Measurements from ENCODE around the gene LDHAL6B. TPM values are rescaled to one million over a fixed set of nuclear protein-coding genes. Genes with fewer than 3 reads are reported as not detected.

LDHAL6B gene
- total and polyA plus RNA-seq, 2 of the 8 experiments (the other 6 are each of a cell fraction or from before 2014, with no cell fraction given): not detected

DNA sequence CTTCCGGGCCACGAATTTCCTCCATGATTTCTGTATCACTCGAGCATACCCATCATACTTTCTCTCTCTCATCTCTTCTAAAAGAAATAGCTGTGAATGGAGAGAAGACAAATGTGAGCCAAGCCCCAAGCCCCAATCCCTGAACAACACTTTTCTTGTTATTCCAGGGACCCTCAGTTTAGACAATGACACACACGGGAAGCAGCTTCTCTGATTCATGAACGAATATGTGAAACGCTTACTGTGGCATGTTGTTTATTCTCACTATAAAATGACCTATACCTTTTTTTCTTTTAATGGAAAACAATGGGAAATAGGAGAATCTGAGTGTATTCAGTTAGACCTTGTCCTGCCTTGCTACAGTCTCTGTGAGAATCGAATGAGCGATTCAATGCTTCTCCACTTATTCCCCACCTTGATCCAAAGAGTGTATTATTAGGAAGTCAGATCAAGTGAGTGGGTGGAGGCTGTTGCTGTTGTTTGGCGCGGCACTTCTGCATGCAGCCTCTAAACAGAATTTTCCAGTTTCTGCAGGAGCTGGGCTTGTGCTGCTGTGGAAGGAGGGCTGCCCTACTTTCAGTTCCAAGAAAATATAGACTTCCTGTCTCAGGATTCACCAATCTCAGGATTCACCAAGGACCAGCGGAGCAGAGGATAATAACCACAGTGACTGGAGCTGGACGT, 32.4 kb upstream of the LDHAL6B start:
- DNase-seq (ENCODE audit: low read depth in 1 of 2, low spot score in 2 of 2): no peak
- no peak overlapping the region for H3K4me3 ChIP-seq (ENCODE audit: extremely low read depth in 1 of 4, insufficient read depth in 2 of 4, low read depth in 3 of 4, low read length in 4 of 4)
- no peak overlapping the region for H3K14ac ChIP-seq (ENCODE audit: insufficient read length)
- no peak overlapping the region for H2BK12ac ChIP-seq (ENCODE audit: low read depth, low read length)
- H2BK20ac ChIP-seq (ENCODE audit: low read length): no peak overlapping the region
- no peak overlapping the region for H4K8ac ChIP-seq (ENCODE audit: extremely low read depth, insufficient read depth, low read length)
- no peaks in the 10 kb centered on the region for H3K4me1 ChIP-seq (replicated peaks in 1 of 4; ENCODE audit: control insufficient read depth in 3 of 4, insufficient read depth in 4 of 4, low read length in 3 of 4)
- H3K36me3 ChIP-seq (ENCODE audit: control insufficient read depth in 2 of 4, insufficient read depth in 4 of 4, low read length in 3 of 4): peaks cover 2 to 32% (median 9%) of the 10 kb centered on the region in 4 experiments; a peak in 5 of 8 replicates
- H2AFZ ChIP-seq (ENCODE audit: low read length): no peak overlapping the region
- H4K5ac ChIP-seq (ENCODE audit: insufficient read length, low read depth, low read length): no peak overlapping the region
- no peaks in the 10 kb centered on the region for H3K27me3 ChIP-seq (replicated peaks in 1 of 4; ENCODE audit: control insufficient read depth in 3 of 4, extremely low read depth in 1 of 4, insufficient read depth in 3 of 4, low read length in 3 of 4)
- no peaks in the 10 kb centered on the region for H3K9me3 ChIP-seq (ENCODE audit: insufficient read depth in 2 of 2, low read depth in 1 of 2, low read length in 1 of 2)
- H3K18ac ChIP-seq (ENCODE audit: extremely low read depth, low read length): no peak overlapping the region
- no peak overlapping the region for H3K56ac ChIP-seq (replicated peaks; ENCODE audit: insufficient read length, low read depth, low read length)
- ChIA-PET POLR2A (ENCODE audit: partially characterized antibody) (interaction anchor here (0.9 kb wide), 1 partner anchor 319 kb away, joined by 3 read pairs; no protein-coding TSS in a partner anchor), CTCF (ENCODE audit: partially characterized antibody) (interaction anchor here (0.6 to 2.3 kb wide), 23 partner anchors 12 to 356 kb away, joined by 3 to 23 read pairs (median 4); no protein-coding TSS in a partner anchor)
- H2BK120ac ChIP-seq (replicated peaks; ENCODE audit: low read depth, low read length): no peak overlapping the region
- H3K27ac ChIP-seq (ENCODE audit: low read depth, low read length): no peak overlapping the region
- no peaks in the 10 kb centered on the region for H3K23me2 ChIP-seq (ENCODE audit: low read depth, low read length)
- H4K91ac ChIP-seq (replicated peaks; ENCODE audit: insufficient read length, low read length): no peak overlapping the region
- no peak overlapping the region for H2BK5ac ChIP-seq (ENCODE audit: low read depth, low read length)
- no peak overlapping the region for H3K9ac ChIP-seq (replicated peaks in 1 of 4; ENCODE audit: extremely low read depth in 1 of 4, low read depth in 3 of 4, low read length in 3 of 4)
- H3K23ac ChIP-seq (ENCODE audit: insufficient read length): no peak overlapping the region
- no peaks in the 10 kb centered on the region for H3K79me2 ChIP-seq (ENCODE audit: control insufficient read depth in 1 of 2, insufficient read depth in 2 of 2, low read length in 2 of 2)
- H2BK15ac ChIP-seq (ENCODE audit: low read length): no peak overlapping the region
- no peak overlapping the region for H3K4ac ChIP-seq (replicated peaks; ENCODE audit: insufficient read length, low read depth, low read length)
- no peak for FAIRE-seq
- no peak overlapping the region for H3K4me2 ChIP-seq (ENCODE audit: insufficient read depth in 1 of 2, low read depth in 2 of 2, low read length in 2 of 2)
- WGBS, 2 experiments (ENCODE audit: extremely low coverage in 1 of 2, insufficient coverage in 1 of 2, insufficient read length in 1 of 2, insufficient replicate concordance in 2 of 2, low coverage in 1 of 2, low lambda C conversion rate in 2 of 2, missing lambda C conversion rate in 1 of 2): 86% methylated on average over 12 of the region's 12 CpGs; no CpG with 5 or more reads in 1 of the 2 experiments
- no peak overlapping the region for H2AK5ac ChIP-seq (ENCODE audit: low read depth, low read length)
- no peaks in the 10 kb centered on the region for H3K79me1 ChIP-seq (ENCODE audit: low read depth, low read length)
- H4K20me1 ChIP-seq (replicated peaks in 1 of 2; ENCODE audit: control insufficient read depth in 1 of 2, insufficient read depth in 2 of 2, low read length in 2 of 2): peaks cover 0 to 1% of the 10 kb centered on the region in 2 experiments
- TF ChIP-seq CBX8 (IDR thresholded peaks at IDR 0.05; ENCODE audit: borderline replicate concordance, low read depth, low read length): no peak
- TF ChIP-seq GTF2F1 (IDR thresholded peaks at IDR 0.05; ENCODE audit: borderline replicate concordance, low read depth, low read length): no peak
- no peak for TF ChIP-seq HDAC2 (IDR thresholded peaks at IDR 0.05; ENCODE audit: borderline replicate concordance in 1 of 2, low read depth in 2 of 2, low read length in 2 of 2)
- TF ChIP-seq ATF2 (IDR thresholded peaks at IDR 0.05; ENCODE audit: low read length): no peak
- TF ChIP-seq BRCA1 (IDR thresholded peaks at IDR 0.05; ENCODE audit: low read depth, low read length): no peak
- no peak for TF ChIP-seq CHD2 (IDR thresholded peaks at IDR 0.05; ENCODE audit: low read length)
- TF ChIP-seq KDM4A (IDR thresholded peaks at IDR 0.05; ENCODE audit: low read depth, low read length, severe bottlenecking): no peak
- TF ChIP-seq CREB1 (IDR thresholded peaks at IDR 0.05): no peak
- no peak for TF ChIP-seq SP4 (IDR thresholded peaks at IDR 0.05; ENCODE audit: low read length)
- no peak for TF ChIP-seq FOSL1 (IDR thresholded peaks at IDR 0.05; ENCODE audit: insufficient read depth, low read depth, low read length)
- TF ChIP-seq EZH2 (IDR thresholded peaks at IDR 0.05; ENCODE audit: low read depth, low read length, severe bottlenecking): no peak

All from H1 (cell line).